Activated CD8-positive, alpha-beta memory T cell treated with anti-CD3 and anti-CD28 coated beads for 4 hours (primary cell): Measurements from ENCODE around the gene DOK5.

Source experiments
- DNase-seq, 2 donors: peaks; one replicate each; pipeline ENCODE4 v3.0.0-alpha.2; 2020; ENCODE audit warnings: low read depth in 2 of 2

Gene DOK5

DNA sequence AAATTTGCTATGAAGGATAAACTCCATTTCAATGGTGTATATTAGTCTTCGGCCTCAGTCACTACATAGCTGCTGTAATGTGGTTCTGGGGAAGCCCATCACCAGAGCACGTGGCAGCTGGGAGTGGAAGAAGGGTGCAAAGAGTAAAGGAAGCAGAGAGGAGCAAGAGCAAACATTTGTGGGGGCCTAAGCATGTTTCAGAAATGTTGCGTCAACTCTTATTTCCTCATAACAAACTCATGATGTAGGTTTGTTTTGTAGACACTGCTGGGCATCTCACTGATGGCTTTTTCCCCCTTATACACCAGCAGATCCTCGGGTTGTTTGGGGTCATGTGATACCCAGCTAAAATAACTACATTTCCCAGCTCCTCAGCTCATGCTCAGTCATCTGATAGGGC lies 37.3 kb downstream of the DOK5 start:
- DNase-seq, result no peak

DNA sequence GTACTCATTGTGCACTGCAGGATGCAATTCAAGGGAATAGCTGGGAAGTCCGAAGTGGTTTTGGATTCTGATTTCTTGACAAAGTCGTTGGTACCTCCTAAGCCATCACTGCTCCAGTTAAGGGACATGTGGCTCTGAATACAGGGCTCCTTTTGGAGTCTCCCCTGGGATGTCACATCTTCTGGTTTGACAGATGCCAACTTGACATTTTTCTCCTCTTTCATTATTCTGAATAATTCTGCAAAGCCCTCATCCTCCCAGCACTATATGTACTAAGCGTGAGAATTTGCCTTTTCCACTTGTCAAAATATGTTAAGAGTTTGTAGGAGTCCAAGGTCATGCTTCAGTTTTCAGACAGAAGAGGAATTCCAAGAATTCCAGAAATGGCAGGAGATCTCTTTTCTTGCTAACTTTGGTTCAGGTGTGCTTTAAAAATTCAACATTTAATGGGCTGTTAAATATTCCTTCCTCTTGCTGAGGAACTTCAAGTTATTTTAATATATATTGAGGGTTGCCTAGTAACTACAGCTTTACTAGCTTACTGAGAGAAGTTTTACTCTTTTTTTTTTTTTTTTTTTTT lies 38.7 kb downstream of the DOK5 start:
- DNase-seq, result no peak

DNA sequence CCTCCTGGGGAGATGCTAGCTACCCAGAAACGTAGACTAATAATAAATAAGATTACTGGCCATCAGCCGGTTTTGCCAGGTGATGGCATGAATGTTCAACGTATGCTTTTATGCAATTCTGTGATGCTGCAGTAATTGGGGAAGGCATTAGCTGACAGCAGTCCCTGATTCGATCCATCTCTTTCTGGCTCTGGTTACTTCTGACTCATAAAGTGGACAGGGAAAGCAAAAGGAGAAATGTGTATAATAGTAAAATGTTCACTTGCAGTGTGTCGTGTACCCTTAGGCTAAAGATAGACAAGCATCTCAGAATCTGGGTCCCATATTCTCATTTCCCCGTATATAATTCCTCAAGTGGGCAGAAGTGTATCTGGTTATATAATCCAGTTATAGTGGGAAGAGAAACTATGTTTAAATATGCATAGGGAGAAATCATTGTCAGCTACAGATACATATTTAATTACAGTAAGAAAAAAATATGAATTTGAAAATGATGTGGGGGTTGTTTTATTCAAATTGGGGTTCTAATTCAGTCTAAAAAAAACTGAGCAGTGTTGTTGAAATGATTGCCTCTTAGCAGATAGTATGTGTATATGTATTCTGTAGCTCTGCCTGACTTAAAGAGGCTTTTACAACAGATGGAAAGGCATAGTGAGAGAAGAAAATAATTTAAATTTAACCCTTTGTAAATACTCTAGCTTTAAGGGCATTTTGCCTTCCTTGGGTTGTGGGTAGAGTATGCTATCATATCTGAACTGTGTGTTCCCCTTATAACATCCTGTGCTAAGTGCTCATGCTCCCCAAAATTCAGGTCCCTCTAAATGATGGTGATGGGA lies 40.6 kb downstream of the DOK5 start:
- DNase-seq, result no peak

- no peak for DNase-seq
Observed at GRCh38 chr20:54517241-54517975, 42.0 kb downstream of the DOK5 start.

DNA sequence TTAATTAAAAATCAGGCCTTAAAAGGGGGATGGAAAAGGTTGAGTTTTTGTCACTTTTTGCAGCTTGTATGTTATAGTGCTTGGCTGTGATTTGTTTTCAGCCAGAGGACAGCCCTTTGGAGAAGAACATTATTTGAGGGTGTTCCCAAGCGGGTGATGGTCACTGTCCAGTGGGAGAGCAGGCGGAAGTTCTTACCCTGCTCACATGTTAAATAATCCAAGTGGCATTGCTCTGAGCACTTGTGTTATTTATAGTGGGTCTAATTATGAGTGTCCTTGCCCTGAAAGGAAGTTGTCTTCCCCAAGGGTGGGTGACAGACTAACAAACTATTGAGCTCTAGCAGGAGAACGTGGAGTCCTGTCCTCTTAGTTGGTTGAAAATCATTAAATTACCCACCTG lies 49.5 kb downstream of the DOK5 start:
- DNase-seq, result no peak

GRCh38 chr20:54525916-54526590 lies 50.7 kb downstream of the DOK5 start:
- DNase-seq, result no peak

GRCh38 chr20:54526801-54527200 lies 51.4 kb downstream of the DOK5 start:
- DNase-seq, result no peak

DNA sequence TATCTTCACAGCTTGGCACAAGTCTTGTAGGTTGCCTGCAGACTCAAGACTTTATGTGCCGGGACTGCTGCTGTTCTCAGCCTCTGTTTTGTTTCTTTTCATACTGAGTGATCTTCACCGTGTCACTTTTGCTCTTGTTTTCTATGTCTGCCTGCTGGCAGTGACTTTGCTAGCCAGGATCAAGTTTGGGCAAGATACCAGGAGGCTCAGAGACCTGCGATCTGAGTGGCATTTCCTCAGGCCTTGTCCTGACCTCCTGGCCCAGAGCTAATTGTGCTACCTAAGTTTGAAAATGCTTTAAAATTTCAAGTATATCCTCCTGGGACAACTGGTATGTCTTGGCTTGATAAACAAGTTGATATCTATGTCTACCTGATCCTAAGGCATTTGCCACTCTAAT lies 57.2 kb downstream of the DOK5 start:
- no peak for DNase-seq

GRCh38 chr20:54534101-54534500 lies 58.7 kb downstream of the DOK5 start:
- DNase-seq, result no peak

DNA sequence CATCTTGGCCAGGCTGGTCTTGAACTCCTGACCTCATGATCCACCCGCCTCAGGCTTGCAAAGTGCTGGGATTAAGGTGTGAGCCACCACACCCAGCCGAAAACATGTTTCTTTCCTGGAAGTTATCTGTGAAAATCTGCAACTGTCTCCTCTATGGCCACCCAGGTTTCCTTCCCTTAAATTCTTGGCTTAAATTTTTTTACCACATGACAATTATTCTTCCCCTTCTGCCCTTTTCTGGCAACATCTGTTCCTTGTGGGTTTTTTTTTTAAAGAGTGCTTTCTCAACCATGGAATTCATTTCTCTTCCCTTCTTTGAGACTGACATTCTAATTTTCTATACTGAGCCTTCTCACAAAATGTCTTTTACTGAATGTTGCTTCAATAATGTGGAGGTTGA lies 59.6 kb downstream of the DOK5 start:
- no peak for DNase-seq

DNA sequence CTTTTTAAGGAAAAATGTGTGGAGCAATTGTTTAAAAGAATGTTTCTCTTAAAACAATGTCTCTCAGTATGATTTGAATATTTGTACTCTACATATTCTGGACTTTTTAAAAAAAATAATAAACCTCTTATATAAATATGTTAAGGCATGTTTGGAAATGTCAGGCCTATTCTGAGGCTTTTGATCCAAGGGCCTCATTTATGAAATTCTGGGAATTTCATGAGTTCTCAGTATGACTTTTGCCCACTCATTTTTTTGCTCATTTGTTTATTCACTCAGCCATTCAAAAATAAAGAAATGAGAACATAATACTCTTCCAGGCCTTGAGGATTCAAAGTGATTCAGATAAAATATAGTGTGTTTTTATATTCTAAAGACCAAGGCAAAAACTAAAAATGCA lies 60.4 kb downstream of the DOK5 start:
- DNase-seq, result no peak

DNA sequence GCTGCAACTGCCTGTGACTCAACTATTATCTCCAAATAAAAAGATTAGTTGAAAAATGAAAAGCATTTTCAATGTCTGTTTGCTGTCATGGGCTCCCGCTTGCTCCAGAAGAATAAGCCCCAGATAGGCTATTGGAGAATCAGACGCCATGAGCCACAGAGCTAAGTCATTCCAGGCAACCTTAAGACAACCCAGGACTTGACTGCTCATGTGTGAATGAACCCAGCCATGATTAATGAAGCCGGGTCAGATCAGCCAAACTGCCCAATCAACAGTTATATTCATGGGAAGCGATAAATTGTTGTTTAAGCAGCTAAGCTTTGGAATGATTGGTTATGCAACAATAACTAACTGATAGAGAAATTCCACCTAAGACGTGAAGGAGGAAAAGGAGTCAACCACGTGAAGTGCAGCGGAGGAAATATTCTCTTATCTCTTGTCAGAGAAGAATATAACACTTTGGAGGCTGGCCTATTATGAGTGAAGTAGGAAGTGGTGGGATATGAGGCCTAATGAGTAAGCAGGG lies 64.2 kb downstream of the DOK5 start:
- DNase-seq, result no peak

GRCh38 chr20:54543369-54543768 lies 68.0 kb downstream of the DOK5 start:
- no peak for DNase-seq

DNA sequence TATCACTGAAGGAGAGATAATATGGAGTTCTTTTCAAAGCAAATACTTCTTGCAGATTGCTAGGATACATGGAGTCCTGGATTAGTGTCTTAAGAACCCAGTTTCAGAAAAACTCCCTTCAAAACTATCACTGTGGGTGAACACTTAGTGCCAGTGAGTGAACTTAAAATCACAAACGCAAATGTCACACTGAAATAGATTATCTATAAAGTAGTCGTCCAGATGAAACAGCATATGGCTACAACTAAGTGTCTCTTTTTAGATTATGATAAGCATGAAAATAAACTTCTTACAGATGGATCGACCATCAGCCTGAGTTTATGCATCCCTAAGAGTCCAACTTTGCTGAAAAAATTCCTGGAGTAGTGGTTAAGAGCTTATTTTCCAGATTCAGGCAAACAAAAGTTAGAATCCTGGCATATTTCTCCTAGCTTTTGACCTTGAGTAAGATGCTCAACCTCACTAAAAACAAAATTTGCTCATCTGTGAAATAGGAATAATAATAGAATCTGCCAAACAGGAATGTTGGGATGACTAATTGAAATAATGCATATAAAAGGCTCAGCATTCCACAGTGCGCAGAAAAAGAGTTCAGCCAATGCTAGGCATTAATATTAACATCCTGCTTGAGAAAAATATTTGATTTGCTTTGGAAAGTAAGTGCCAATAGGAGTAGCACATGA lies 70.4 kb downstream of the DOK5 start:
- DNase-seq, result no peak

- DNase-seq, result no peak
Observed at GRCh38 chr20:54548849-54549248, 73.5 kb downstream of the DOK5 start.

DNA sequence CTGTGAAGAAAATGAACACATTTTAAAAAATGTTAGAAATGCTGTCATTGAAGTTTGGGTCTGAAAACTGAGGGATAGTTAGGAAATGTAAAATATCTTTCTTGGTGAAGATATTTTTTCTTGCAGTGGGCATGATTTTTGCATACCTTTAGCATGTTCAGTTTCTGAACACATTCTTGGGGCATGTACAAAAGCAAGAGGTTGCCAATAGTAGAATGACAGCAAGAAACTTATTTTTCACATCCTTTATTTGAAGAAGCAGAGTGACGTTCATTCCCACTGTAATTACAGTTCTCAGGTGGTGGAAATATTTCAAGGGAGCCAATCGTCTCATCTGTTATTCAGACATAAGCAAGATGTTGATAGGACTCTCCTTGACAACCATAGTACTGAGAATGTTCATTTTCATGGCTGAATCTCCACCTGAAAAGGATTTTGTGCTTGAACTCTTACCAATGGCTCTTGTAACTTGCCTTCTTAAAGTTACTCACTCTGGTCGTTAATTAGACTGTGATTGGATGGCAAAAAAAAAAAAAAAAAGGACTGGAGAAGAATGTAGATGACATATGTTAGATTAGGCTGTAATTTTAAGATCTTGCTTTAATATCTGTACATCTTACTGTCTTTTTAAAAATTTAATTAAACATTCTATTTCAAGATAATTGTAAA lies 74.4 kb downstream of the DOK5 start:
- DNase-seq, result no peak

DNA sequence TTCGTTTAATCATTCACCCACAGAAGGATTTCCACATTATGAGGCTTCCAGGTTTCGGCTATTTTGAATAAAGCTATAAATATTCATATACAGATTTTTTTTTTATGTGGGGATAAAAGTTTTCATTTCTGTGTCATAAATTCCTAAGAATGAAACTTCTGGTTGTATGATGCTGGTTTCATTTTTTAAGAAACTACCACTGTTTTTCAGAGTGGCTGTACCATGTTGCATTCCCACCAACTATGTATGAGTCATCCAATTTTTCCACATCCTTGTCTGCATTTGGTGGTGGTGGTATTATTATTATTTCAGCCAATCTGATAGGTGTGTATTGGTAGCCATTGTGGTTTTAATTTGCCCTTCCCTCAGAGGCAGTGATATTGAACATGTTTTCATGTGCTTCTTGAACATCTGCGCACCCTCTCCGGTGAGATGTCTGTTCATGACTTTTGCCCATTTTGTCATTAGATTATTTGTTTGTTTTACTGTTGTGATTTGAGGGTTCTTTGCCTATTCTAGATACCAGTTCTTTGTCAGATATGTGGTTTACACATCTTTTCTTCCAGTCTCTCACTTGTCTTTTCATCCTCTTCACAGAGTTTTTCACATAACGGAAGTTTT lies 75.5 kb downstream of the DOK5 start:
- DNase-seq, result no peak

GRCh38 chr20:54554006-54554405 lies 78.6 kb downstream of the DOK5 start:
- DNase-seq, result no peak

GRCh38 chr20:54555150-54555549 lies 79.8 kb downstream of the DOK5 start:
- DNase-seq, result no peak

- DNase-seq, result no peak
Observed at GRCh38 chr20:54556406-54556805, 81.0 kb downstream of the DOK5 start.
